GM23248 (cell line): ENCODE measurements around the gene USP48. TPM values are rescaled to one million over a fixed set of nuclear protein-coding genes. Genes with fewer than 3 reads are reported as not detected.
A peak's percentile ranks its signal among the peaks of the same experiment; 100 is the strongest.

Source experiments
- DNase-seq: peaks from one replicate; pipeline ENCODE4 v3.0.0-alpha.2; 2015
- H2AFZ ChIP-seq: fragments of 200-600 bp; sonication (generic); 2 replicates; pipeline ENCODE4 v1.6.1; 2016; ENCODE audit warnings: antibody characterized with exemption
- H3F3A ChIP-seq: fragments of 200-600 bp; sonication (generic); 2 replicates; pipeline ENCODE4 v1.6.1; 2016; ENCODE audit warnings: mild to moderate bottlenecking, antibody characterized with exemption, mixed run types; ENCODE audit not compliant: insufficient read depth
- H3K27ac ChIP-seq: fragments of 200-600 bp; sonication (generic); 2 replicates; pipeline ENCODE4 v1.5.1; 2016; ENCODE audit warnings: mild to moderate bottlenecking
- H3K27me3 ChIP-seq: fragments of 200-600 bp; sonication (generic); replicated peaks from 2 replicates; pipeline ENCODE4 v1.6.1; 2016; ENCODE audit warnings: mild to moderate bottlenecking; ENCODE audit not compliant: insufficient read depth
- H3K36me3 ChIP-seq: fragments of 200-600 bp; sonication (generic); 2 replicates; pipeline ENCODE4 v1.6.1; 2016; ENCODE audit warnings: low read depth, mild to moderate bottlenecking
- H3K4me1 ChIP-seq: fragments of 200-600 bp; sonication (generic); 2 replicates; pipeline ENCODE4 v1.6.1; 2016; ENCODE audit warnings: mild to moderate bottlenecking; ENCODE audit not compliant: insufficient read depth
- H3K4me2 ChIP-seq: fragments of 200-600 bp; sonication (generic); one replicate; pipeline ENCODE4 v1.6.1; 2016; ENCODE audit warnings: mild to moderate bottlenecking; ENCODE audit not compliant: unreplicated experiment
- H3K4me3 ChIP-seq: fragments of 200-600 bp; sonication (generic); 2 replicates; pipeline ENCODE4 v1.5.1; 2016; ENCODE audit warnings: mild to moderate bottlenecking
- H3K79me2 ChIP-seq: fragments of 200-600 bp; sonication (generic); 2 replicates; pipeline ENCODE4 v1.6.1; 2016; ENCODE audit warnings: mild to moderate bottlenecking; ENCODE audit not compliant: insufficient read depth
- H3K9ac ChIP-seq: fragments of 200-600 bp; sonication (generic); 2 replicates; pipeline ENCODE4 v1.6.1; 2016; ENCODE audit warnings: mild to moderate bottlenecking
- H3K9me2 ChIP-seq: fragments of 200-600 bp; sonication (generic); 2 replicates; pipeline ENCODE4 v1.6.1; 2016; ENCODE audit warnings: mixed run types, mild to moderate bottlenecking, moderate library complexity; ENCODE audit not compliant: insufficient read depth
- H3K9me3 ChIP-seq: fragments of 200-600 bp; sonication (generic); one replicate; pipeline ENCODE4 v1.6.1; 2017; ENCODE audit warnings: low read depth
- H4K20me1 ChIP-seq: fragments of 200-600 bp; sonication (generic); 2 replicates; pipeline ENCODE4 v1.6.0; 2016; ENCODE audit not compliant: insufficient read depth
- EZH2 ChIP-seq: fragments of 200-600 bp; sonication (generic); IDR thresholded peaks from 2 replicates; pipeline ENCODE4 v1.6.1; 2018; ENCODE audit warnings: antibody characterized with exemption, mild to moderate bottlenecking; ENCODE audit not compliant: insufficient read depth, poor library complexity, severe bottlenecking
- EZH2phosphoT487 ChIP-seq: fragments of 200-600 bp; sonication (generic); IDR thresholded peaks from 2 replicates; pipeline ENCODE4 v1.6.1; 2018; ENCODE audit warnings: antibody characterized with exemption, moderate library complexity, mild to moderate bottlenecking, low read depth; ENCODE audit not compliant: insufficient read depth
- WGBS, 2 experiments: methylation state at CpG; one replicate each; pipeline ENCODE4 v1.1.6; 2015 to 2017; ENCODE audit warnings: low lambda C conversion rate in 2 of 2, low coverage in 1 of 2; ENCODE audit errors: missing lambda C conversion rate in 2 of 2; 5-methylcytosine and 5-hydroxymethylcytosine counted together
- in situ Hi-C: fragments of 300-500 bp; cut with MboI; formaldehyde crosslinking; loops from 2 replicates; pipeline ENCODE4 v1.15.0; 2020
- polyA plus RNA-seq: library from polyadenylated mRNA; unstranded; fragments of >200 nt; fragmentation: Nextera tagmentation; extraction: Ambion mirVana; gene quantifications from 2 replicates; pipeline ENCODE4 v1.2.1, GENCODE V29; 2016
- total RNA-seq: library from RNA; depleted of rRNA; stranded (reverse); fragments of >200 nt; shearing (Covaris generic); gene quantifications from 2 replicates; pipeline ENCODE4 v1.2.3, GENCODE V29; 2014

Gene USP48
- total and polyA plus RNA-seq, 2 experiments from 2014 or later = 34.3 to 60.4 TPM

GRCh38 chr1:21667348-21668231, 115.4 kb downstream of the USP48 start:
- no peaks in the 10 kb centered on the region for H4K20me1 ChIP-seq
- TF ChIP-seq EZH2 (no peak), EZH2phosphoT487 (no peak)
- no peak overlapping the region for H3K9ac ChIP-seq
- H3K4me1 ChIP-seq = peaks cover 15% of the 10 kb centered on the region
- no peak overlapping the region for H3K4me3 ChIP-seq
- H3K9me2 ChIP-seq = no peaks in the 10 kb centered on the region
- no peak overlapping the region for H3K27ac ChIP-seq
- peaks cover 8% of the 10 kb centered on the region; the same call in 1 of the 2 replicates for H3F3A ChIP-seq
- peaks cover 14% of the 10 kb centered on the region for H3K27me3 ChIP-seq
- H3K79me2 ChIP-seq = no peaks in the 10 kb centered on the region
- no peak for DNase-seq
- H3K36me3 ChIP-seq = no peaks in the 10 kb centered on the region
- 76 to 78% methylated on average over 11 of the region's 11 CpGs for WGBS, 2 experiments
- no peak overlapping the region for H2AFZ ChIP-seq
- no peaks in the 10 kb centered on the region for H3K9me3 ChIP-seq
- in situ Hi-C loops = loop anchor here (10.0 kb wide), 1 partner anchor 433 kb away; no protein-coding TSS in a partner anchor
- no peak overlapping the region for H3K4me2 ChIP-seq

DNA sequence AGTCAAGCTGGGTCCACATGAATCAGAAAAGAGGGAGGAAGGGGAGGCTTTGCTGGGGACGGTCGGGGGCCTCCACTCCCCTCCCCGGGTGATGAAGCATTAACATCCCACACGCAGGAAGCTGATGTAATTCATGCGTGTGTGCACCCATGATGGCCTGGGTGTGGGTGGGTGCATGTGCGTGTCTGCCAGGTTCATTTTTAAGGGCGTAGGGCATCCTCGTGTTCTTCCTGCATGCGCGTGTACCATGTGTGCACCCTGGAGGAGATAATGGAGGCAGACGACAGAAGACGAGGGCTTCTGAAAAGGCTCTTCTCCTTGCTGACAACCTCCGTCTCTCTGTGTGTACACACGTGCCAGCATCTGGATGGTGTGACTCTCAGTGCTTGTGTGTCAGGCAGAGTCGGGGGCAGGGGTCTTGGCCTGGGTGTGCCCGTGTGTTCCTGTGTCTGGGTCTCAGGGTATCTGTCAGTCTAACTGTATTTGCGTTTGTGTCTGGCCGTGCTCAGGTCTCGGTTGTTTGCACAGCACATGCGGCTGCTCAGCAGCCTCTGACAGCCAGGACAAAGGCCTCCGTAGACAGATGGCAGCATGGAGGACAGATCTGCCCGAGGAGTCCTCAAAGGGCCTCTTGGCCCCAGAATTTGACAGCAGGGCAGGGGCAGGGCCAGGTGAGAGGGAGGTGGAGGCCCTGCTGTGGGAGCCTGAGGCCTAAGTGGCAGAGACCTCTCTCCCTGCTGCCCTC, 116.2 kb downstream of the USP48 start:
- H3K27me3 ChIP-seq = peaks cover 14% of the 10 kb centered on the region

GRCh38 chr1:21665711-21666575, 117.0 kb downstream of the USP48 start:
- 55 to 56% methylated on average over 8 of the region's 8 CpGs for WGBS, 2 experiments
- H3K9me2 ChIP-seq = no peaks in the 10 kb centered on the region
- H3K4me2 ChIP-seq = no peak overlapping the region
- TF ChIP-seq EZH2phosphoT487 (no peak), EZH2 (no peak)
- peaks cover 12% of the 10 kb centered on the region for H3K4me1 ChIP-seq
- DNase-seq = peak; percentile 82
- no peak overlapping the region for H2AFZ ChIP-seq
- no peaks in the 10 kb centered on the region for H3K9me3 ChIP-seq
- H4K20me1 ChIP-seq = no peaks in the 10 kb centered on the region
- H3K4me3 ChIP-seq = no peak overlapping the region
- H3K36me3 ChIP-seq = no peaks in the 10 kb centered on the region
- no peaks in the 10 kb centered on the region for H3K79me2 ChIP-seq
- H3F3A ChIP-seq = peaks cover 8% of the 10 kb centered on the region; the same call in 1 of the 2 replicates
- H3K27me3 ChIP-seq = peaks cover 14% of the 10 kb centered on the region
- H3K27ac ChIP-seq = no peak overlapping the region
- no peak overlapping the region for H3K9ac ChIP-seq
- in situ Hi-C loops = loop anchor here (10.0 kb wide), 1 partner anchor 431 kb away; no protein-coding TSS in a partner anchor

More for the DNA sequence above, 116.2 kb downstream of the USP48 start:
- Histone ChIP-seq H3K9ac (no peak overlapping the region), H3K27ac (no peak overlapping the region), H3K4me1 (peaks cover 12% of the 10 kb centered on the region), H3K4me3 (no peak overlapping the region), H3F3A (peaks cover 8% of the 10 kb centered on the region; the same call in 1 of the 2 replicates), H3K79me2 (no peaks in the 10 kb centered on the region), H3K4me2 (no peak overlapping the region), H3K36me3 (no peaks in the 10 kb centered on the region), H3K9me2 (no peaks in the 10 kb centered on the region), H4K20me1 (no peaks in the 10 kb centered on the region), H3K9me3 (no peaks in the 10 kb centered on the region), H2AFZ (no peak overlapping the region)
- no peak for TF ChIP-seq EZH2
- DNase-seq = peak; percentile 25
- 48 to 49% methylated on average over 22 of the region's 22 CpGs for WGBS, 2 experiments
- in situ Hi-C loops = loop anchor here (10.0 kb wide), 1 partner anchor 432 kb away; no protein-coding TSS in a partner anchor
